NB4 (cell line): ENCODE results near the gene ABHD10.

ENCODE experiments used
- DNase-seq: peaks from one replicate; pipeline ENCODE4 v3.0.0; 2010; ENCODE audit warnings: low read depth
- H3K4me3 ChIP-seq: one replicate; pipeline ENCODE4 v1.5.1; 2011; ENCODE audit warnings: mild to moderate bottlenecking, low read depth, low read length, moderate library complexity
- MAX ChIP-seq: IDR thresholded peaks from 2 replicates; pipeline ENCODE4 v1.6.1; 2011; ENCODE audit warnings: low read depth, low read length
- MYC ChIP-seq: IDR thresholded peaks from 2 replicates; pipeline ENCODE4 v1.6.1; 2011; ENCODE audit warnings: low read depth, low read length
- POLR2A ChIP-seq: IDR thresholded peaks from 2 replicates; pipeline ENCODE4 v1.6.1; 2011; ENCODE audit warnings: mild to moderate bottlenecking; ENCODE audit not compliant: insufficient read length; ENCODE audit errors: extremely low read depth
- TF ChIP-seq, protein P1 (sequence below): IDR thresholded peaks from one replicate; pipeline ENCODE4 v1.5.1; 2012; ENCODE audit warnings: low read depth, low read length

Gene ABHD10

GRCh38 chr3:111949712-111950111, 29.1 kb upstream of the ABHD10 start:
- TF ChIP-seq, protein P1, sequence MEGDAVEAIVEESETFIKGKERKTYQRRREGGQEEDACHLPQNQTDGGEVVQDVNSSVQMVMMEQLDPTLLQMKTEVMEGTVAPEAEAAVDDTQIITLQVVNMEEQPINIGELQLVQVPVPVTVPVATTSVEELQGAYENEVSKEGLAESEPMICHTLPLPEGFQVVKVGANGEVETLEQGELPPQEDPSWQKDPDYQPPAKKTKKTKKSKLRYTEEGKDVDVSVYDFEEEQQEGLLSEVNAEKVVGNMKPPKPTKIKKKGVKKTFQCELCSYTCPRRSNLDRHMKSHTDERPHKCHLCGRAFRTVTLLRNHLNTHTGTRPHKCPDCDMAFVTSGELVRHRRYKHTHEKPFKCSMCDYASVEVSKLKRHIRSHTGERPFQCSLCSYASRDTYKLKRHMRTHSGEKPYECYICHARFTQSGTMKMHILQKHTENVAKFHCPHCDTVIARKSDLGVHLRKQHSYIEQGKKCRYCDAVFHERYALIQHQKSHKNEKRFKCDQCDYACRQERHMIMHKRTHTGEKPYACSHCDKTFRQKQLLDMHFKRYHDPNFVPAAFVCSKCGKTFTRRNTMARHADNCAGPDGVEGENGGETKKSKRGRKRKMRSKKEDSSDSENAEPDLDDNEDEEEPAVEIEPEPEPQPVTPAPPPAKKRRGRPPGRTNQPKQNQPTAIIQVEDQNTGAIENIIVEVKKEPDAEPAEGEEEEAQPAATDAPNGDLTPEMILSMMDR = no peak
- TF ChIP-seq MYC (no peak), MAX (no peak), POLR2A (no peak)
- no peak overlapping the region for H3K4me3 ChIP-seq
- no peak for DNase-seq

GRCh38 chr3:111951032-111951431, 27.8 kb upstream of the ABHD10 start:
- DNase-seq = no peak
- H3K4me3 ChIP-seq = no peak overlapping the region
- TF ChIP-seq POLR2A (no peak), MAX (no peak), MYC (no peak)
- TF ChIP-seq, protein P1 = no peak

DNA sequence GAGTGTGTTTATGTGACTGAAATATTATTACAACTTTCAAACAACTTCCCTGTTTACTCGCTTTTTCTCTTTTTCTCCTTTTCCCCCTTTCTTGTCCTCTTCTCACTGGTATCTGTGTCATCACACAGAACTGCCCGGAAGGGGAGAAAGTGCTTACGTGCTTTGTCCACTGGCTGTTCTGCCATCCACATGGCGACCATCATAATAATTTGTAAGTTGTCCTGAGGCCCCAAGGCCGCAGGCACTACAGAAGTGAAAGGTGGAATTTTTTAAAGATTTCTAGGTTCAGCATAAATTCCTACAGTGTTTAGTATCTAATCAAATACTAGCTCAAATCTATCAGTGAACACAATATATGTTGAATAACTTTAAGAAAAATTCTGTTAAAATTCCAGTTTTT, 26.7 kb upstream of the ABHD10 start:
- DNase-seq = no peak
- no peak overlapping the region for H3K4me3 ChIP-seq
- TF ChIP-seq MAX (no peak), MYC (no peak), POLR2A (no peak)
- TF ChIP-seq, protein P1 = no peak

GRCh38 chr3:111952866-111953450, 25.9 kb upstream of the ABHD10 start:
- no peak for DNase-seq
- H3K4me3 ChIP-seq = no peak overlapping the region
- TF ChIP-seq MYC (no peak), POLR2A (no peak), MAX (no peak)
- TF ChIP-seq, protein P1 = no peak

- H3K4me3 ChIP-seq = no peak overlapping the region
- TF ChIP-seq POLR2A = no peak
- TF ChIP-seq, protein P1 = no peak
- no peak for TF ChIP-seq MAX
- TF ChIP-seq MYC = no peak
- no peak for DNase-seq
Observed at GRCh38 chr3:111954228-111954990, 24.4 kb upstream of the ABHD10 start.
